ENCODE measurements around the gene AGPAT1. TPM values are rescaled to one million over a fixed set of nuclear protein-coding genes. Genes with fewer than 3 reads are reported as not detected.

The AGPAT1 gene
- total RNA-seq, 2 experiments from 2014 or later: 30.8 to 33.6 TPM

- Mint-ChIP-seq H3K27ac (peak overlapping the region; percentile 22), H3K27me3 (no peaks in the 10 kb centered on the region), H3K4me1 (peaks cover 27% of the 10 kb centered on the region), H3K4me3 (no peak overlapping the region), H3K9me3 (no peaks in the 10 kb centered on the region), H3K36me3 (peaks cover 21% of the 10 kb centered on the region)
- DNase-seq: no peak
Observed at GRCh38 chr6:32170294-32170693, 5.6 kb downstream of the AGPAT1 start.

- Mint-ChIP-seq H3K27me3 (no peaks in the 10 kb centered on the region), H3K27ac (no peak overlapping the region), H3K9me3 (no peaks in the 10 kb centered on the region), H3K4me1 (peaks cover 17% of the 10 kb centered on the region), H3K36me3 (peaks cover 23% of the 10 kb centered on the region), H3K4me3 (no peak overlapping the region)
- no peak for DNase-seq
Observed at GRCh38 chr6:32168807-32169591, 6.9 kb downstream of the AGPAT1 start.

- DNase-seq: no peak
- Mint-ChIP-seq H3K9me3 (no peaks in the 10 kb centered on the region), H3K27me3 (no peaks in the 10 kb centered on the region), H3K36me3 (peaks cover 22% of the 10 kb centered on the region), H3K4me1 (peaks cover 11% of the 10 kb centered on the region), H3K4me3 (no peak overlapping the region), H3K27ac (no peak overlapping the region)
Observed at GRCh38 chr6:32168350-32168749, 7.5 kb downstream of the AGPAT1 start.

GRCh38 chr6:32167761-32168262 is 8.1 kb downstream of the AGPAT1 start:
- no peaks in the 10 kb centered on the region for H3K9me3 Mint-ChIP-seq
- H3K4me1 Mint-ChIP-seq: peaks cover 6% of the 10 kb centered on the region
- DNase-seq: no peak
- peaks cover 22% of the 10 kb centered on the region for H3K36me3 Mint-ChIP-seq
- no peak overlapping the region for H3K4me3 Mint-ChIP-seq
- H3K27me3 Mint-ChIP-seq: no peaks in the 10 kb centered on the region
- no peak overlapping the region for H3K27ac Mint-ChIP-seq

GRCh38 chr6:32167154-32167760 is 8.6 kb downstream of the AGPAT1 start:
- Mint-ChIP-seq H3K4me1 (peaks cover 3% of the 10 kb centered on the region), H3K27me3 (no peaks in the 10 kb centered on the region)

DNA sequence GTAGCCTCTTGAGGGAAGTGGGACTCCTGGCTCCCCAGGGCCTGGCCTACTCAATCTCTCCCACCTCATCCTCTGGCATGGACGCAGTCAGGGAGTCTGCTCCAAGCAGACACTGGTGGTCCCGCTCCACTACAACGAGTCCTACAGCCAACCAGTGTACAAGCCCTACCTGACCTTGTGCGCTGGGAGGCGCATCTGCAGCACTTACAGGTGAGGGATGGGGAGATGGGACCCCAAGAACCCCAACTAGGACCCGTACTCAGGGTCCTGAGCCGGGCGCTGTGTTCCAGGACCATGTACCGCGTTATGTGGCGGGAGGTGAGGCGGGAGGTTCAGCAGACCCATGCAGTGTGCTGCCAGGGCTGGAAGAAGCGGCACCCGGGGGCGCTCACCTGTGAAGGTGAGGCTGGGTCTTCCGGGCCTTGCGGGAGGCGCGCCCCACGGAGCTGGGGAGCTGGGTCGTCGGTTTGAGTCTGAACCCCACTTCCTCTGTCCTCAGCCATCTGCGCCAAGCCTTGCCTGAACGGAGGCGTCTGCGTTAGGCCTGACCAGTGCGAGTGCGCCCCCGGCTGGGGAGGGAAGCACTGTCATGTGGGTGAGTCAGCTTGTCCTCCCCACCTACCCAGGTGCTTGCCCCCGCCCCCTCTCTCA is 9.3 kb downstream of the AGPAT1 start:
- H3K36me3 Mint-ChIP-seq: peaks cover 22% of the 10 kb centered on the region
- no peak overlapping the region for H3K4me3 Mint-ChIP-seq
- DNase-seq: no peak
- H3K4me1 Mint-ChIP-seq: peaks cover 3% of the 10 kb centered on the region
- no peaks in the 10 kb centered on the region for H3K9me3 Mint-ChIP-seq
- no peaks in the 10 kb centered on the region for H3K27me3 Mint-ChIP-seq
- no peak overlapping the region for H3K27ac Mint-ChIP-seq

More at GRCh38 chr6:32167154-32167760, 8.6 kb downstream of the AGPAT1 start:
- no peak for DNase-seq
- no peak overlapping the region for H3K4me3 Mint-ChIP-seq
- no peak overlapping the region for H3K27ac Mint-ChIP-seq
- peaks cover 22% of the 10 kb centered on the region for H3K36me3 Mint-ChIP-seq
- no peaks in the 10 kb centered on the region for H3K9me3 Mint-ChIP-seq

GRCh38 chr6:32164295-32164694 is 11.6 kb downstream of the AGPAT1 start, which contains the start of gene EGFL8:
Gene EGFL8 (plus strand): TSS chr6:32164595. CDS start chr6:32166166, 1,571 bp downstream.
- DNase-seq: no peak
- peaks cover 12% of the 10 kb centered on the region for H3K36me3 Mint-ChIP-seq
- H3K27ac Mint-ChIP-seq: no peak within 1 kb of the TSS
- H3K9me3 Mint-ChIP-seq: no peaks in the 10 kb centered on the region
- H3K4me1 Mint-ChIP-seq: peaks cover 3% of the 10 kb centered on the region
- no peaks in the 10 kb centered on the region for H3K27me3 Mint-ChIP-seq
- H3K4me3 Mint-ChIP-seq: no peak within 1 kb of the TSS

DNA sequence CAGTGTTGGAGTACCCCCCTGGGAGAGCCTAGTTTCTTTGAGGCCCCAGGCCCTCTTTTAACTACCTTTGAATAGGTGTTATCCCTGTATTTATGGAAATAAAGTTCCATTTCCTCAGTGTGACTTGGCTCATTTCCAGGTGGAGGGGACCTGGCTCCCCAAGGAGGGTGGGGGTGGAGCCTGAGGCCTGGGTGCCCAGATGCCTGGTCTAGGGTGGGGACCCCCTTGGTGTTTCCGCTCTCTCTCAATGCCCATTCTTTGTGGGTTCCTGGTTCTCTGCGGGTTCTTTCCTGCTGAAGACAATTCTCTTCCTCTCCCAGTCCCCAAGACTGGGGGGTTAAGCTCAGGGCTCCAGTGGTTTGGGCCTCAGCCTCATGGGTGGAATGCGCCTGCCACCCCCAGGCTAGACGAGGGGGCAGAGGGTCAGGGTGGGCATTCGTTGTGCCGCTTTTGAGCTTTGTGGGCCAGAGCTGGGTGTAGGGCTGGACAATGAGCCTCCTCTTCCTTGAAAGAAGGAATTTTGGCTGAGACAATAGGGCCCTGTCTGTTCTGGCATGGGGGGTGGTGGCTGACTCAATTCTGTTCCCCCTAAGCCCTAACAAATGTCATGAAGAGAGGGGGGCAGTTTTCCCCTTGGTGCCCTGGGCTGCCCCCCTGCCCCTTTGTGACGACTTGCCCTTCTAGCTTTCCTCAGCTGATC is 12.2 kb downstream of the AGPAT1 start:
- H3K27me3 Mint-ChIP-seq: no peaks in the 10 kb centered on the region
- H3K27ac Mint-ChIP-seq: no peak overlapping the region
- no peak for DNase-seq
- H3K9me3 Mint-ChIP-seq: no peaks in the 10 kb centered on the region
- H3K36me3 Mint-ChIP-seq: peaks cover 11% of the 10 kb centered on the region
- H3K4me3 Mint-ChIP-seq: no peak overlapping the region
- peaks cover under 1% of the 10 kb centered on the region for H3K4me1 Mint-ChIP-seq

DNA sequence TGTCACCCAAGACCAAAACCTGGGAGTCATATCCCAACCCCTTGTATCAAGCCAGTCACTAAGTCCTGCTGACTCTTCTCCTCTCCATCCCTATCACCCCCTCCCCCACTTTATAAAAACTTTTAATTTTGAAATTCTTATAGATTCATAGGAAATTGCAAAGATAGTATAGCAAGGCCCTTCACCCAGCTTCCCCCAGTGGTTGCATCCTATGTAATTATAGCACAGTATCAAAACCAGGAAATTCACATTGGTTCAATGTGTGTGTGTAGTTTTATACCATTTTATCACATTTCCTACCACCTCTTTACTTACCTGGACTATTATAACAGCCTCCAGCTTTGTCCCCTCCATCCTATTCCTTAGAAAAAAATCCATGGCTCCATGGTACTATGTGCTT is 17.8 kb downstream of the AGPAT1 start:
- H3K27ac Mint-ChIP-seq: no peak overlapping the region
- DNase-seq: no peak
- no peaks in the 10 kb centered on the region for H3K27me3 Mint-ChIP-seq
- peaks cover 19% of the 10 kb centered on the region for H3K4me1 Mint-ChIP-seq
- no peaks in the 10 kb centered on the region for H3K9me3 Mint-ChIP-seq
- no peak overlapping the region for H3K4me3 Mint-ChIP-seq
- peaks cover 19% of the 10 kb centered on the region for H3K36me3 Mint-ChIP-seq

GRCh38 chr6:32156891-32157290 is 19.0 kb downstream of the AGPAT1 start:
- Mint-ChIP-seq H3K27me3 (no peaks in the 10 kb centered on the region), H3K27ac (no peak overlapping the region), H3K4me3 (no peak overlapping the region), H3K4me1 (peaks cover 30% of the 10 kb centered on the region), H3K9me3 (no peaks in the 10 kb centered on the region), H3K36me3 (peaks cover 19% of the 10 kb centered on the region)
- DNase-seq: no peak

- no peaks in the 10 kb centered on the region for H3K9me3 Mint-ChIP-seq
- H3K27me3 Mint-ChIP-seq: peaks cover 9% of the 10 kb centered on the region
- peaks cover 44% of the 10 kb centered on the region for H3K4me1 Mint-ChIP-seq
- peak overlapping the region; percentile 97 for H3K4me3 Mint-ChIP-seq
- peak overlapping the region; percentile 92 for H3K27ac Mint-ChIP-seq
- peak; percentile 72 for DNase-seq
- peaks cover 17% of the 10 kb centered on the region for H3K36me3 Mint-ChIP-seq
Observed at GRCh38 chr6:32154514-32155161, 21.2 kb downstream of the AGPAT1 start.

GRCh38 chr6:32153564-32154513 is 22.0 kb downstream of the AGPAT1 start, which contains the start of gene PPT2:
Gene PPT2 (plus strand): TSS chr6:32154141. CDS start chr6:32154595, 454 bp downstream.
- Mint-ChIP-seq H3K27me3 (peaks cover 13% of the 10 kb centered on the region), H3K27ac (peak within 1 kb of the TSS; percentile 92)

DNA sequence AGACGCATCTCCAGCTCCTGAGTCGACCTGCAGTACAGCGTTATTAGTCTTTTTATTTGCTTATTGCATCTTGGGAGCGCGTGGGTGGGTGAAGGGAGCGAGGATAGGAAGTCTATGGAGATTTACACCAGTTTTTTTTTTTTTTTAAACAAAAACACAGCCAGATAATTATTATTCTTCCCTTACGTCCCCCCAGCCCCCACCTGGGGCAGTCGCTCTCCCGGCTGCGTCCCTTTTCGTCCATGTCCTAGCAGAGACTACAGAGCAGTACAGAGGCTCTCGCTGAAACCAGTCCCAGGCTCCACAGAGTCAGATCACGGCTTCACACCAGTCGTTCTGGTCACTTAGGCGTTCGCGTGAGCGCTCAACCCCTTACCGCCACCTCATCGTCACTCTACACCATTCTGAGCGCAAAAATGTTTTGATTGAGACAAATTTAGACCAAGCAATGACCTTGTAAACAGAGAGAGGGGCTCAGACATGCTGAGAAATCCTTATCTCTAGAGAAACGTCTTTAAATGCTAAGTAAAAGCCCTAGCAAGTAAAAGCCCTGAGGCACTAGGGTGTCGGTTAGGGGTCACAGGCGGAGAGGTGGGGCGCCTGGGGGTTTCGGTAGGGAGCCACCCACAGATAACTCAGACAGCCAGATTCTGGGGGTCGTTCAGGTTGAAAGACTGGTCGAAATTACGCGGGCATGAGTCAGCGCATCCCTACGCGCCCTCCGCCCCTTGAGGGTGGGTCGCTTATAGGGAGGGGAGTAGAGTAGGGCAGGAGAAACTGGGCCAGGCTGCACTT is 22.9 kb downstream of the AGPAT1 start:
- Mint-ChIP-seq H3K4me1 (peaks cover 55% of the 10 kb centered on the region), H3K27ac (peak overlapping the region; percentile 77), H3K4me3 (peak overlapping the region; percentile 97), H3K36me3 (peaks cover 14% of the 10 kb centered on the region), H3K27me3 (peaks cover 18% of the 10 kb centered on the region), H3K9me3 (no peaks in the 10 kb centered on the region)
- DNase-seq: peak; percentile 40

More at GRCh38 chr6:32153564-32154513, 22.0 kb downstream of the AGPAT1 start, which contains the start of gene PPT2:
- peaks cover 48% of the 10 kb centered on the region for H3K4me1 Mint-ChIP-seq
- DNase-seq: peak; percentile 89
- peaks cover 17% of the 10 kb centered on the region for H3K36me3 Mint-ChIP-seq
- H3K9me3 Mint-ChIP-seq: no peaks in the 10 kb centered on the region
- H3K4me3 Mint-ChIP-seq: peak within 1 kb of the TSS; percentile 97

All from activated naive CD8-positive, alpha-beta T cell treated with anti-CD3 and anti-CD28 coated beads for 36 hours (primary cell).